H9 (cell line): ENCODE measurements around the gene LGALS4. TPM values are rescaled to one million over a fixed set of nuclear protein-coding genes. Genes with fewer than 3 reads are reported as not detected.

ENCODE experiments used
- DNase-seq: peaks from one replicate; pipeline ENCODE4 v3.0.0-alpha.2; 2017
- H2AFZ ChIP-seq: one replicate; pipeline ENCODE4 v1.6.1; 2013; ENCODE audit warnings: mild to moderate bottlenecking, low read length, control low read depth, moderate library complexity
- H2AK5ac ChIP-seq: 2 replicates; pipeline ENCODE4 v1.6.1; 2013; ENCODE audit warnings: low read length, control low read depth, mixed read lengths; ENCODE audit not compliant: insufficient read length
- H2BK120ac ChIP-seq: one replicate; pipeline ENCODE4 v1.6.1; 2013; ENCODE audit warnings: low read depth, mild to moderate bottlenecking, low read length, control low read depth, inconsistent platforms; ENCODE audit not compliant: poor library complexity, severe bottlenecking
- H2BK12ac ChIP-seq: 2 replicates; pipeline ENCODE4 v1.6.1; 2013; ENCODE audit warnings: low read length, control low read depth, mixed read lengths, low read depth; ENCODE audit not compliant: insufficient read length
- H2BK15ac ChIP-seq: 2 replicates; pipeline ENCODE4 v1.6.1; 2013; ENCODE audit warnings: low read depth, low read length, control low read depth
- H2BK20ac ChIP-seq: one replicate; pipeline ENCODE4 v1.6.1; 2013; ENCODE audit warnings: low read depth, mild to moderate bottlenecking, low read length, control low read depth, inconsistent platforms; ENCODE audit not compliant: poor library complexity, severe bottlenecking
- H2BK5ac ChIP-seq: 2 replicates; pipeline ENCODE4 v1.6.1; 2013; ENCODE audit warnings: low read length, control low read depth, mixed read lengths; ENCODE audit not compliant: insufficient read length
- H3K14ac ChIP-seq: 2 replicates; pipeline ENCODE4 v1.6.1; 2013; ENCODE audit warnings: low read length, control low read depth; ENCODE audit not compliant: insufficient read depth
- H3K18ac ChIP-seq: 2 replicates; pipeline ENCODE4 v1.6.1; 2013; ENCODE audit warnings: low read depth, mild to moderate bottlenecking, mixed read lengths, low read length, control low read depth; ENCODE audit not compliant: insufficient read length
- H3K23ac ChIP-seq: 2 replicates; pipeline ENCODE4 v1.6.1; 2013; ENCODE audit warnings: low read length, control low read depth, mixed read lengths, low read depth; ENCODE audit not compliant: insufficient read length
- H3K23me2 ChIP-seq: 2 replicates; pipeline ENCODE4 v1.6.1; 2013; ENCODE audit warnings: low read depth, mild to moderate bottlenecking, mixed read lengths, low read length, control low read depth; ENCODE audit not compliant: insufficient read length, poor library complexity, severe bottlenecking
- H3K27ac ChIP-seq: 2 replicates; pipeline ENCODE4 v1.5.1; 2013; ENCODE audit warnings: low read length, control low read depth, mixed read lengths, low read depth; ENCODE audit not compliant: insufficient read length
- H3K27me3 ChIP-seq: 2 replicates; pipeline ENCODE4 v1.6.1; 2013; ENCODE audit warnings: low read length, control low read depth, inconsistent platforms; ENCODE audit not compliant: insufficient read depth
- H3K4ac ChIP-seq: 2 replicates; pipeline ENCODE4 v1.6.1; 2013; ENCODE audit warnings: low read depth, mild to moderate bottlenecking, control low read depth, inconsistent platforms, low read length, moderate library complexity
- H3K4me1 ChIP-seq: 2 replicates; pipeline ENCODE4 v1.6.1; 2013; ENCODE audit warnings: low read length, control low read depth, inconsistent platforms; ENCODE audit not compliant: insufficient read depth
- H3K4me2 ChIP-seq: 2 replicates; pipeline ENCODE4 v1.6.1; 2013; ENCODE audit warnings: low read length, control low read depth, mixed read lengths; ENCODE audit not compliant: insufficient read length, insufficient read depth
- H3K56ac ChIP-seq: 2 replicates; pipeline ENCODE4 v1.6.1; 2013; ENCODE audit warnings: low read depth, mild to moderate bottlenecking, mixed read lengths, low read length, control low read depth; ENCODE audit not compliant: insufficient read length
- H3K79me1 ChIP-seq: 2 replicates; pipeline ENCODE4 v1.6.1; 2013; ENCODE audit warnings: low read depth, mild to moderate bottlenecking, moderate library complexity, low read length, control low read depth, inconsistent platforms; ENCODE audit not compliant: insufficient read depth, poor library complexity, severe bottlenecking
- H3K79me2 ChIP-seq: 2 replicates; pipeline ENCODE4 v1.6.1; 2013; ENCODE audit warnings: low read length, control low read depth, inconsistent platforms; ENCODE audit not compliant: insufficient read depth
- H3K9ac ChIP-seq: 2 replicates; pipeline ENCODE4 v1.6.1; 2013; ENCODE audit warnings: low read length, control low read depth, mixed read lengths; ENCODE audit not compliant: insufficient read length; ENCODE audit errors: extremely low read depth
- H3K9me3 ChIP-seq: one replicate; pipeline ENCODE4 v1.6.1; 2013; ENCODE audit warnings: low read depth, low read length, inconsistent platforms; ENCODE audit not compliant: control insufficient read depth
- H3T11ph ChIP-seq: one replicate; pipeline ENCODE4 v1.6.1; 2013; ENCODE audit warnings: mild to moderate bottlenecking, low read length, control low read depth, inconsistent platforms
- H4K20me1 ChIP-seq: one replicate; pipeline ENCODE4 v1.6.1; 2013; ENCODE audit not compliant: control insufficient read depth, insufficient read length, insufficient read depth
- H4K5ac ChIP-seq: 2 replicates; pipeline ENCODE4 v1.6.1; 2013; ENCODE audit warnings: low read depth, mild to moderate bottlenecking, mixed read lengths, low read length, control low read depth; ENCODE audit not compliant: insufficient read length
- H4K8ac ChIP-seq: replicated peaks from 2 replicates; pipeline ENCODE4 v1.6.1; 2013; ENCODE audit warnings: low read length, control low read depth, mixed read lengths, low read depth; ENCODE audit not compliant: insufficient read length
- H4K91ac ChIP-seq: 2 replicates; pipeline ENCODE4 v1.6.1; 2013; ENCODE audit warnings: low read depth, mild to moderate bottlenecking, moderate library complexity, mixed read lengths, low read length, control low read depth; ENCODE audit not compliant: insufficient read length
- H3K27ac Mint-ChIP-seq, 3 experiments: 2 replicates in 2 of 3; 3 replicates in 1 of 3; pipeline ENCODE4 v1.8.0; 2020 to 2021; ENCODE audit warnings: mixed read lengths in 3 of 3, mild to moderate bottlenecking in 1 of 3, moderate library complexity in 1 of 3
- H3K27me3 Mint-ChIP-seq: 2 replicates; pipeline ENCODE4 v1.8.0; 2021; ENCODE audit warnings: low read depth, mild to moderate bottlenecking, moderate library complexity, mixed read lengths
- H3K36me3 Mint-ChIP-seq, 3 experiments: 2 replicates in 2 of 3; 3 replicates in 1 of 3; pipeline ENCODE4 v1.8.0; 2020 to 2021; ENCODE audit warnings: low read depth in 3 of 3, mixed read lengths in 3 of 3; ENCODE audit not compliant: insufficient read depth in 1 of 3
- H3K4me1 Mint-ChIP-seq, 2 experiments: 2 replicates each; pipeline ENCODE4 v1.8.0; 2020; ENCODE audit warnings: mixed read lengths in 2 of 2
- H3K4me3 Mint-ChIP-seq, 2 experiments: 2 replicates in 1 of 2; 3 replicates in 1 of 2; pipeline ENCODE4 v1.8.0; 2020 to 2021; ENCODE audit warnings: mild to moderate bottlenecking in 2 of 2, mixed read lengths in 2 of 2, moderate library complexity in 1 of 2
- H3K9me3 Mint-ChIP-seq, 2 experiments: 2 replicates in 1 of 2; 3 replicates in 1 of 2; pipeline ENCODE4 v1.8.0; 2020; ENCODE audit warnings: mild to moderate bottlenecking in 2 of 2, mixed read lengths in 2 of 2, moderate library complexity in 1 of 2
- CTCF ChIP-seq: fragments of 200-600 bp; sonication (generic); conservative IDR thresholded peaks from 3 replicates; pipeline ENCODE4 v1.8.0; 2021; ENCODE audit warnings: antibody characterized with exemption, mild to moderate bottlenecking
- WGBS: extraction: QIAGEN DNeasy Blood & Tissue Kit; methylation state at CpG from one replicate; pipeline ENCODE4 v1.1.7; 2013; ENCODE audit warnings: missing lambda C conversion rate, low lambda C conversion rate, mixed read lengths; ENCODE audit not compliant: insufficient read length; ENCODE audit errors: extremely low coverage; 5-methylcytosine and 5-hydroxymethylcytosine counted together
- total RNA-seq: library from RNA; stranded (reverse); gene quantifications from 2 replicates; pipeline ENCODE4 v1.2.1, GENCODE V29; 2021

Gene LGALS4
- total RNA-seq, 1 experiment from 2014 or later, result 0.68 TPM

GRCh38 chr19:38806371-38806770 is 6.4 kb downstream of the LGALS4 start:
- Mint-ChIP-seq H3K27me3 (peaks cover 6% of the 10 kb centered on the region), H3K36me3 (peaks cover 0 to 5% (median 2%) of the 10 kb centered on the region in 3 experiments; a peak in 3 of 7 replicates), H3K9me3 (peaks cover 0 to 3% of the 10 kb centered on the region in 2 experiments; a peak in 2 of 5 replicates), H3K4me3 (no peak overlapping the region), H3K4me1 (peaks cover 0 to 3% of the 10 kb centered on the region in 2 experiments; a peak in 1 of 4 replicates), H3K27ac (no peak overlapping the region)
- Histone ChIP-seq H2BK15ac (no peak overlapping the region), H4K5ac (no peak overlapping the region), H3K27ac (no peak overlapping the region), H2BK5ac (no peak overlapping the region), H2BK12ac (no peak overlapping the region), H3K4ac (no peak overlapping the region), H4K8ac (no peak overlapping the region), H3K18ac (no peak overlapping the region), H3T11ph (no peak overlapping the region), H2BK20ac (no peak overlapping the region), H4K20me1 (no peaks in the 10 kb centered on the region), H3K14ac (no peak overlapping the region), H2AK5ac (no peak overlapping the region), H3K4me2 (no peak overlapping the region), H3K23ac (no peak overlapping the region), H3K79me2 (no peaks in the 10 kb centered on the region), H3K23me2 (no peaks in the 10 kb centered on the region), H4K91ac (no peak overlapping the region), H3K9me3 (no peaks in the 10 kb centered on the region), H3K4me1 (no peaks in the 10 kb centered on the region), H3K9ac (no peak overlapping the region), H2BK120ac (no peak overlapping the region), H3K27me3 (no peaks in the 10 kb centered on the region), H3K79me1 (no peaks in the 10 kb centered on the region), H3K56ac (no peak overlapping the region), H2AFZ (no peak overlapping the region)
- no peak for TF ChIP-seq CTCF
- WGBS, result no CpG with 5 or more reads among the region's 6 CpGs
- DNase-seq, result no peak
